GM18951 (cell line): Measurements from ENCODE around the gene MYO5A.
A peak's percentile ranks its signal among the peaks of the same experiment; 100 is the strongest.

Source experiments
- POLR2A ChIP-seq: IDR thresholded peaks from 4 replicates; pipeline ENCODE4 v1.6.1; 2011; ENCODE audit warnings: mild to moderate bottlenecking; ENCODE audit not compliant: insufficient read length, insufficient read depth; ENCODE audit errors: extremely low read depth
- in situ Hi-C: fragments of 300-500 bp; cut with MboI; formaldehyde crosslinking; loops from one replicate; pipeline ENCODE4 v1.12.0; 2022; ENCODE audit warnings: low sequenced_read_pairs, mixed read lengths, inconsistent platforms; ENCODE audit not compliant: unreplicated experiment

The MYO5A gene

GRCh38 chr15:52391069-52391468, 137.6 kb downstream of the MYO5A start:
- in situ Hi-C loops, result no loop called here
- TF ChIP-seq POLR2A, result no peak

GRCh38 chr15:52385670-52386069, 143.0 kb downstream of the MYO5A start:
- in situ Hi-C loops, result no loop called here
- no peak for TF ChIP-seq POLR2A

DNA sequence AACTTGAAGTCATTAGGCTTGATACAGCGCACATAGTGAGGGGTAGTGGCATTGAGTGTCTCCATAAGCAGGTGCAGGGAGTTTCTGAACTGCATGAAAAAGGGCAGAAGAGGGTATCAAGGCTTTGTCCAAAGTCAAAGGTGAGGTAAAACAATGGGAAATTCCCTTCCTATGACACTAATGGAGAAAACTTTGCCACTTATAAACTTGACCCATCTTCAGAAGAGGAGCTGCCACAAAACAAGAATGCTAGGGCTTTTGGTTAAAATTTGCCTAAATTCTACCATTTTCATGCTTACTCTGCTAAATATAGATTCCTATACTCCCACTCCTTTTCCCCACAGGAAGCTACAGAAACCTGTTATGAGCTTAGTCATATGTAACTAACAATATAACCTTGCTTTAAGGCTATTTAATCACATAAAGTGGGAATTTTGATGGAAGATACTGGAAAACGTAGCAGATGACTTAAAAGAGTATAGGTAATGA, 145.5 kb downstream of the MYO5A start:
- TF ChIP-seq POLR2A, result no peak
- in situ Hi-C loops, result no loop called here

- TF ChIP-seq POLR2A, result no peak
- in situ Hi-C loops, result no loop called here
These were observed 146.0 kb downstream of the MYO5A start for GRCh38 chr15:52382647-52383046.

GRCh38 chr15:52379395-52380106, 149.1 kb downstream of the MYO5A start:
- in situ Hi-C loops, result no loop called here
- peak; percentile 62 for TF ChIP-seq POLR2A

DNA sequence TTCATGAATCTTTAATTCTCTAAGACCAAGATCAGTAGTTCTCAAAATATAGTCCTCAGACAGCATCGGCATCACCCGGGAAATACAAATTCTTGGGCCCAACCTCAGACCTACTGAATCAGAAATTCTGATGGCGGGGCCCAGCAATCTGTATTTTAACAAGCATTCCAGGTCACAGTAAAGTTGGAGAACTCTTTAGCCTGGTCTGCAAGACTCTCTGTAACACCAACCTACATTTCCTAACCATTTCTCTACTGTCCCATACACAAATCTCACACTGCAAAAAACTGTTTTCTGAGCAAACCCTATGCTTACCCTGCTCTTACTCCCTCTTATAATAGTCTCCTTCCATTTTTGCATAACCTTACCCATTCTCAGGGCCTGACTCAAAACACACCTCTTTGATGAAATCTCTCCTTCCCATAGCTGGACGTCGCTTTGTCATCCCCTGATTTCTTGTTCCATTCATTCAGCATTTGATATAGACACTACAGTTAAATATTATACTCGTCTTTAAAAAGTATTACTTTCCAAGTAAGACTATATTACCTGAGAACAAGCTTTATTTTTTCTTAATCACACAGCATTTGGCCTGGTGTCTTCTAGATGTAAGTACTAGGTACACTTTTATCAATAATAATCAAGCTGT, 149.8 kb downstream of the MYO5A start:
- peak; percentile 12 for TF ChIP-seq POLR2A
- in situ Hi-C loops, result no loop called here

- in situ Hi-C loops, result no loop called here
These were observed 158.7 kb downstream of the MYO5A start for GRCh38 chr15:52370010-52370409.

GRCh38 chr15:52369455-52369854, 159.2 kb downstream of the MYO5A start:
- in situ Hi-C loops, result no loop called here
- TF ChIP-seq POLR2A, result no peak

More at GRCh38 chr15:52370010-52370409, 158.7 kb downstream of the MYO5A start:
- no peak for TF ChIP-seq POLR2A

DNA sequence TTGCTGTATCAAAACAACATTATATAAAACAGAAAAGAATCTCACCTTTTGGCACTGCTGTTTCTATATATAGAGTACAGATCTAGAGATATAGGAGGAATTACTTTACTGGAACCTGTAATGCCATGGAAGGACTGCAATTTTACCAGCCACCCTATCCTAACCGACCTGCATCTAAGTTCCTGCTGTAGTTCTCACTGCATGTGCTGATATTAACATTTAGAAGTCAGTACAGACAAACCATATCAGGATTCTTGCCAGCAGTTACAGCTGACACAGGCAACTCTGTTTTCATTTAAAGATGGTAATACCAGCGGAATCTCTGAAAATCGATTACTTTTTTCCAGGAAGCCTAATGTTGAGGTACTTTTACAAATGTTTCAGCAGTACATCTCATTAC, 159.7 kb downstream of the MYO5A start:
- TF ChIP-seq POLR2A, result no peak
- in situ Hi-C loops, result no loop called here

DNA sequence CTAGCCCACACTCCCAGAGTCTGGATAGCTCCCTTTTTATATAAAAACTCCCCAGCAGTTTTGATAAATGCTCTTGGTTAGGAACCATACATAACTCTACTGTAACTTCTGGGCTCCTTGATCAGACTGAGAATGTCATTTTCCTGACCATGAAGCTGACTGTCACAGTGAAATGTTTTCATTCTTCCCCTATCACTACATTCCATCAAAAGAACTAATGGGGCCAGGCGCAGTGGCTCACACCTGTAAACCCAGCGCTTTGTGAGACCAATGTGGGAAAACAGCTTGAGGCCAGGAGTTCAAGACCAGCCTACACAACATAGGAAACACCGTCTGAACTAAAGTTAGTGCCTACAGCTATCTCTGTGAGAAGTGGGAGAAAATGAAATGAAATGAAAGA, 160.3 kb downstream of the MYO5A start:
- TF ChIP-seq POLR2A, result no peak
- in situ Hi-C loops, result no loop called here

GRCh38 chr15:52362497-52362896, 166.2 kb downstream of the MYO5A start:
- in situ Hi-C loops, result no loop called here
- no peak for TF ChIP-seq POLR2A

DNA sequence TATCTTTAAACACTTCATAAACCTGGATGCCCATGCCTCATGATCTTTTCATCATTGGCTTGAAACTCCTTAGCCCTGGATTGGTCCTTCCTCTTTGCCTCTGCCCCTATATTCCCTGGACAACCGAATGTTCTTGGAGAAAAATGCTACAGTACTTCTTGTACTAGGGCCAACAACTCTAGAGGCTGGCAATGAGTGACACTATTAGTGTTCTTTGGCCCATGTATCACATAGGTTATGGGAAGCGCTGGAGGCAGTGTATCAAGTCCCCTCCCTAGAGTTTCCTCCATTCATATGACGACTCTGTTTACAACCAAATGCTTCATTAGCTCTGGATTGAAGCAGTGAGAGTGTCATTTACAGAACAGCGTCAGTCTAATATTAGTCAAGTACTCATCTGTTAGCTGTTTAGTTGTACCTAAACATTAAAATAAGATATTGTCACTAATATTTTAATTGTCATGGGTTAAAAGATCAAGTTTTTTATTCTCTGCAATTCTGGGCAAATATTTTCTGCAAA, 166.6 kb downstream of the MYO5A start:
- in situ Hi-C loops, result no loop called here
- TF ChIP-seq POLR2A, result no peak

DNA sequence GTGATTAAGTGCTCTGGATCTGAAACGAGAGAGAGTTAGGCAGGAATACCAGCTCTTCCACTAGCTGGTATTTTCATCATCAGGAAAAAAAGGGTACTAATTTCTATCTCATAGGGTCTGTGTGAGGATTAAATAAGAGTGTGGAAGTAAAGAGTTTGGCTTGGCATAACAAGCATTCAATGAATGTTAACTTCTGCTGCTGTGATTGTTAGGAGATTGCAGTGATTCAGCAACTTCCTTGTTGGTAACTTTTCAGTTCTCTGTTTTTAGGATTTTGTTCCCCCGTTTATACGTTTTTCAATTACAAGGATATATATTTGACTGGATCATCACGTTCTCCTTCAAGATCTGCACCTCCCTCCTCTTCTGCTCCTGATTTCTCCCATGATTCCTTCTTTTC, 167.2 kb downstream of the MYO5A start:
- in situ Hi-C loops, result no loop called here
- TF ChIP-seq POLR2A, result no peak
